GM21717 (cell line): ENCODE data around the gene ZNF384.
A peak's percentile ranks its signal among the peaks of the same experiment; 100 is the strongest.
"Not testable (repeated sequence)": the region's sequence is repeated elsewhere in the genome, so short reads cannot be mapped to it uniquely, and the experiment has no call there.

ENCODE experiments used
- ATAC-seq: cut with Tn5 transposase; IDR thresholded peaks from one replicate; pipeline ENCODE4 v1.9.1; 2021; ENCODE audit warnings: mild to moderate bottlenecking, moderate library complexity; ENCODE audit not compliant: unreplicated experiment

Gene ZNF384

GRCh38 chr12:6688999-6689882 is at the start of gene ZNF384:
TSS of gene ZNF384 (minus strand) at chr12:6689375. CDS start at chr12:6679520, 9,855 bp downstream.
- ATAC-seq = peak; percentile 70

- ATAC-seq = no peak
Measured at GRCh38 chr12:6736754-6737153, 47.6 kb upstream of the ZNF384 start.

DNA sequence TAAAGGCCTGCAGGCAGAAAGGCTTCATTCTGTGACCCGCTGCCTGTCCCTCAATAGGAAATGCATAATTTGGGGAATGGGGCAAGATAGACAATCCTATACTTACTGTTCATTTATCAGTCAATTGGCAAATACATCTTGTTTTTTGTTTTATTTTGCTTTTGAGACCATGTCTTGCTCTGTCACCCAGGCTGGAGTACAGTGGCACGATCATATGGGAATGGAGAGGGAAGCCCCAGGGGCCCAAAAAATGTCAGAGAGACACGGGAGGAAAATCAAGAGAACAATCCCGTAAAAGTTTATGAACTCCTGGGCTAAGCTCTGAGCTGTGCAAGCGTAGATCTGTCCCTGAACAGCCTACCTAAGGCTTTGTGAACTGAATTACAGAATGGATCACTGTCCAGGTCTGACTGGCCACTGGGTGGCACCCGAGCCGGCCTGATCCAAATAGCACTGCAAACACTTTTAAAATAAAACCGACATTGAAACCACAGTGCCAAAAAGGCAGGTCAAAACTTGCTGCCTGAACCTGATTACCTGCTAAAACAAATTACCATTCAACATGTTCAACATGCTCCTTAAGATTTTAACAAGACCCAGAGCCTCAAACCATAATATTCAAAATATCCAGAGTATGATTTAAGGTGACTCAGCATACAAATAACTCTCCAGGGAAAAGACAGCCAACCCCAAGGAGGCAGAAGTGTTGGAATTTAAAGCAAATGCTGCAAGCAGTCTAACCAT is 46.4 kb upstream of the ZNF384 start:
- no peak for ATAC-seq

- ATAC-seq = no peak
Measured at GRCh38 chr12:6734506-6735387, 45.6 kb upstream of the ZNF384 start.

- ATAC-seq = no peak
Measured at GRCh38 chr12:6730169-6730568, 41.0 kb upstream of the ZNF384 start.

- no peak for ATAC-seq
Measured at GRCh38 chr12:6729186-6729585, 40.0 kb upstream of the ZNF384 start.

DNA sequence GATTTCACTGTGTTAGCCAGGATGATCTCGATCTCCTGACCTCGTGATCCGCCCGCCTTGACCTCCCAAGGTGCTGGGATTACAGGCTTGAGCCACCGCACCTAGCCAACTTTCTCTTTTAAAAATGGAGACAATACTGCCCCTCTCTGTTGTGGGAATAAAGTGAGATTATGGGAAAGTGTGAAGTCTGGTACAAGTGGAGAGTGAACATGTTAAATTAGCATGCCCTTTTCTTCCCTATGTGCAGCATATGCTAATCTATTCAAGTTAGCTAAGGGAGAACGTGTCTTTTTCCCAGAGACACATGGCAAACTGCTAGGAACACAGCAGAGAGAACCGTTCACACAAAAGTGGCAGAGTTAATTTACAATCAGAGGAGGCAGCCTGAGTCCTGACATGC is 36.2 kb upstream of the ZNF384 start:
- ATAC-seq = no peak

DNA sequence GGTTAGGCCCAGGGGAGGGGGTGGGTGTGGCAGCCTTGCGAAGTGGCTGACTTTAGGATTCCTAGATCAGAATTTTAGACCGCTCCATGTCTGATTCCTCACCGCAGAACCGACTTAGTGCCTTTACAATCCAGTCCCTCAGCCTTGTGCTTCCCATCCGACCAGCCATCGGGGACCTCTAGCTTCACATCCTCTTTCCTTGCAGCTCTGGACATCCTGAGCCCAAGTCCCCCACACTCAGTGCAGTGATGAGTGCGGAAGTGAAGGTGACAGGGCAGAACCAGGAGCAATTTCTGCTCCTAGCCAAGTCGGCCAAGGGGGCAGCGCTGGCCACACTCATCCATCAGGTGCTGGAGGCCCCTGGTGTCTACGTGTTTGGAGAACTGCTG is 35.2 kb upstream of the ZNF384 start:
- peak; percentile 30 for ATAC-seq

DNA sequence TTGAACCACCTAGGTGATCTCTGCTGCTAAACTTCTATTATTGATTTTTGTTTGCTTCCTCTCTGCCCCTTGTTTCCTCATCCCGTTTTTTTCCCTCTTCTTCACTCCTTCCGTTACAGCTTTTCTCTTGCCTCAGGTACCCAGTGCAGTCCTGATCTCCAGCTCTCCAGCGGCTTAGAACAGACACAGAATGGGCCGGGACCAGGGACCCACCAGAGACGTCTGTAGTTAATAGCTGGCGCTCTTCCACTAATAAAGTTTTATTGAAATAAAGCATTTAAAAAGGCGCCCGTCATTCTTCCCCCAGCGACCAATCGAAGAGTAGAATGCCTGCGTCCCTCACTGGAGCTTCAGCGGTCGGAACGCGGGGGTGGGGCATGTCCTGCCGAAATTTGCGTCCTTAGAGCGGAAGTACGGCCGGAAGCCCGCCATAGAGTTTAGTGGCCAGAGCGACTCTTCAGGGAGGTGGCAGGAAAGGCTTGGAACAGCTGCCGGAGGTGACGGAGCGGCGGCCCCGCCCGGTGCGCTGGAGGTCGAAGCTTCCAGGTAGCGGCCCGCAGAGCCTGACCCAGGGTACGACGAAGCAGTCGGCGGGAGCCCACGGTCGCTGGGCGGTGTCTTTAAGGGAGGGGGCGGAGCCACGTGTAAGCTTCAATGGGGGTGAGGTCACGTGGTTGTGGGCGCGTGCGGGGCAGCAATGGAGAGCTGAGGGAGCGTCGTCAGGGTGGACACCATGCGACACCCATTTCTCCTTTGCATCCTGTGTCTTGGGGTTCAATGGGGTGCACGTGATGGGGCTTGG is 34.6 kb upstream of the ZNF384 start, which contains the start of gene COPS7A:
Gene COPS7A, plus strand, starts transcription at position 440 of the 802 bp plus-strand sequence. CDS start 611 bp downstream, outside the sequence.
- peak; percentile 81 for ATAC-seq

- no peak for ATAC-seq
Measured at GRCh38 chr12:6722863-6723262, 33.7 kb upstream of the ZNF384 start.

DNA sequence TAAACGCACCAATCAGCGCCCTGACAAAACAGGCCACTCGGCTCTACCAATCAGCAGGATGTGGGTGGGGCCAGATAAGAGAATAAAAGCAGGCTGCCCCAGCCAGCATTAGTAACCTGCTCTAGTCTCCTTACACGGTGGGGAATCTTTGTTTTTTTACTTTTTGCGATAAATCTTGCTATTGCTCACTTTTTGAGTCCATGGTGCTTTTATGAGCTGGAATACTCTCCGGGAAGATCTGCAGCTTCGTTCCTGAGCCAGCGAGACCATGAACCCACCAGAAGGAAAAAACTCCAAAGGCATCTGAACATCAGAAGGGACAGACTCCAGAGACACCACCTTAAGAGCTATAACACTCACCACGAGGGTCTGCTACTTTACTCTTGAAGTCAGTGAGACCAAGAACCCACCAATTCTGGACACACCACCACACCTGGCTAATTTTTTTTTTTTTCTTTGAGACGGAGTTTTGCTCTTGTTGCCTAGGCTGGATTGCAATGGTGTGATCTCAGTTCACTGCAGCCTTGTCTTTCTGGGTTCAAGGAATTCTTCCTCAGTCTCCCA is 27.8 kb upstream of the ZNF384 start:
- no peak for ATAC-seq

DNA sequence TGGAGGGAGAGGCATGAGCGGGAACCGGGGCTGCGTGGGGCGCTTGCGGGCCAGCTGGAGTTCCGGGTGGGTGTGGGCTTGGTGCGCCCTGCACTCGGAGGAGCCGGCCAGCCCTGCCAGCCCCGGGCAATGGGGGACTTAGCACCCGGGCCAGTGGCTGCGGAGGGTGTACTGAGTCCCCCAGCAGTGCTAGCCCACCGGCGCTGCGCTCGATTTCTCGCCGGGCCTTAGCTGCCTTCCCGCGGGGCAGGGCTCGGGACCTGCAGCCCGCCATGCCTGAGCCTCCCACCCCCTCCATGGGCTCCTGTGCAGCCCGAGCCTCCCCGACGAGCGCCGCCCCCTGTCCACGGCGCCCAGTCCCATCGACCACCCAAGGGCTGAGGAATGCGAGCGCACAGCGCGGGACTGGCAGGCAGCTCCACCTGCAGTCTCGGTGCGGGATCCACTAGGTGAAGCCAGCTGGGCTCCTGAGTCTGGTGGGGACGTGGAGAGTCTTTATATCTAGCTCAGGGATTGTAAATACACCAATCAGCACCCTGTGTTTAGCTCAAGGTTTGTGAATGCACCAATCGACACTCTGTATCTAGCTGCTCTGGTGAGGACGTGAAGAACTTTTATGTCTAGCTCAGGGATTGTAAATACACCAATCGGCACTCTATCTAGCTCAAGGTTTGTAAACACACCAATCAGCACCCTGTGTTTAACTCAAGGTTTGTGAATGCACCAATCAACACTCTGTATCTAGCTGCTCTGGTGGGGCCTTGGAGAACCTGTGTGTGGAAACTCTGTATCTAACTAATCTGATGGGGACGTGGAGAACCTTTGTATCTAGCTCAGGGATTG is 27.1 kb upstream of the ZNF384 start:
- ATAC-seq = not testable (repeated sequence)

- ATAC-seq = no peak
Measured at GRCh38 chr12:6708960-6709394, 19.8 kb upstream of the ZNF384 start.

GRCh38 chr12:6708351-6708750 is 19.2 kb upstream of the ZNF384 start:
- not testable (repeated sequence) for ATAC-seq

- ATAC-seq = no peak
Measured at GRCh38 chr12:6703631-6704030, 14.5 kb upstream of the ZNF384 start.

DNA sequence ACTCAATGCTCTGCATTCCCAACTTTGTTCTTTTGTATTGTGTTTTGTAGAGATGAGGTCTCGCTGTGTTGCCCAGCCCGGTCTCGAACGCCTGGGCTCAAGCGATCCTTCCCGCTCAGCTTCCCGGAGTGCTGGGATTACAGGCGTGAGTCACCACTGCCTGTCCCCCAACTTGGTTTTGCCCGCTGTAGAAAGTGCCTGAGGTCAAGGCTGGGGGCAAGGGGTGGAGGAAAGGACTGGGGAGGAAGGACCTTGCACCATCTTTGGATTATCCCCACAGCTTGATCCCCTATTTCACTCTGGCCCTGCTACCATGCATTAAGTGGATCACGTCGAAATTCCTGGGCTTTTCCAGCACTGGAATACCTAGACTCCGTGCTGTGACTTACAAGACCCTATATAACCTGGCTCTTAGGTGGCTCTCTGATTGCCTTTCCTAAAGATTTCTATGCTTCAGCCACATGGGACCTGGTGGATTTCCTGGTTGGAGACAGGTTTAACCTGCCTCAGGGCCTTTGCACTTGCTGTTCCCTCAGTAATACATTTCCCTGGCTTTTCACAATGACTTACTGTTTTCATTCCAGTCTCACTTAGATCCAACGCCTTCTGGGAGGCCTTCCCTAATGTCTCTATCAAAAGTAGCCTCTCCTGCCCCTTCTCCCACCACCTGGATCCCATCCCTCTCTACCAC is 12.0 kb upstream of the ZNF384 start:
- ATAC-seq = no peak

- ATAC-seq = no peak
Measured at GRCh38 chr12:6700646-6701051, 11.5 kb upstream of the ZNF384 start, which contains the start of gene PIANP. TSS of gene PIANP (minus strand) at chr12:6700815. CDS start at chr12:6698061, 2,754 bp downstream.
